Cardiac fibroblast (primary cell): Measurements from ENCODE around the gene CHIT1.

Experiments
- DNase-seq, 2 donors: peaks; one replicate each; pipeline versions ENCODE4 v3.0.0 to v3.0.0-alpha.2; 2010; ENCODE audit warnings: low read depth in 2 of 2
- H3K4me3 ChIP-seq, 2 donors: replicated peaks in 1 of 2; 1 replicate in 1 of 2; 2 replicates in 1 of 2; pipeline ENCODE4 v1.5.1; 2011; ENCODE audit warnings: low read depth in 2 of 2, low read length in 2 of 2, mild to moderate bottlenecking in 2 of 2, moderate library complexity in 1 of 2
- CTCF ChIP-seq: IDR thresholded peaks from one replicate; pipeline ENCODE4 v1.5.1; 2011; ENCODE audit warnings: low read depth, mild to moderate bottlenecking, low read length, inconsistent platforms

The CHIT1 gene

GRCh38 chr1:203177470-203178039, 51.9 kb downstream of the CHIT1 start:
- peak; percentile 51 to 63 for DNase-seq
- H3K4me3 ChIP-seq, result no peak overlapping the region
- no peak for TF ChIP-seq CTCF

- H3K4me3 ChIP-seq, result no peak overlapping the region
- DNase-seq, result no peak
- TF ChIP-seq CTCF, result no peak
Observed at GRCh38 chr1:203177036-203177405, 52.5 kb downstream of the CHIT1 start.

GRCh38 chr1:203176273-203177035, 53.0 kb downstream of the CHIT1 start:
- TF ChIP-seq CTCF, result no peak
- H3K4me3 ChIP-seq, result no peak overlapping the region
- DNase-seq, result no peak

GRCh38 chr1:203175827-203176241, 53.6 kb downstream of the CHIT1 start:
- no peak overlapping the region for H3K4me3 ChIP-seq
- TF ChIP-seq CTCF, result no peak
- peak in 1 of 2 donors; percentile 39 for DNase-seq

- no peak for TF ChIP-seq CTCF
- no peak for DNase-seq
- no peak within 1 kb of the TSS for H3K4me3 ChIP-seq
Observed at GRCh38 chr1:203175237-203175826, 54.1 kb downstream of the CHIT1 start, which contains the start of gene MYBPH. Gene MYBPH (minus strand): TSS chr1:203175826. CDS start chr1:203175755, 71 bp downstream.

GRCh38 chr1:203174324-203174985, 55.0 kb downstream of the CHIT1 start:
- no peak for TF ChIP-seq CTCF
- no peak for DNase-seq
- H3K4me3 ChIP-seq, result no peak overlapping the region
